CD4-positive, alpha-beta T cell (primary cell): ENCODE results near the gene MYO1B. TPM values are rescaled to one million over a fixed set of nuclear protein-coding genes. Genes with fewer than 3 reads are reported as not detected.

ENCODE experiments used
- ATAC-seq: fragments of 200-7000 bp; cut with Tn5 transposase; one replicate; pipeline ENCODE4 v1.10.0; 2022; ENCODE audit warnings: mild to moderate bottlenecking; ENCODE audit not compliant: poor library complexity
- CTCF ChIA-PET: fragments of 350-600 bp; sonication (Branson Sonifier 250); formaldehyde crosslinking; loops from one replicate; lab custom pipeline; 2021; ENCODE audit warnings: antibody characterized with exemption, inconsistent platforms; lab: Charles Lee
- POLR2A ChIA-PET: fragments of 350-600 bp; sonication (Branson Sonifier 250); formaldehyde crosslinking; loops from one replicate; lab custom pipeline; 2021; ENCODE audit warnings: antibody characterized with exemption, inconsistent platforms; lab: Charles Lee
- DNase-seq, 14 experiments: peaks; one replicate each; pipeline ENCODE4 v3.0.0-alpha.2; 2013 to 2020; ENCODE audit warnings: mixed read lengths in 2 of 14
- H3K27ac ChIP-seq, 2 donors: one replicate each; pipeline versions ENCODE4 v1.5.1 to v1.7.0; 2013; ENCODE audit warnings: low read length in 2 of 2, low read depth in 1 of 2, mild to moderate bottlenecking in 1 of 2
- H3K27me3 ChIP-seq, 2 experiments: 1 replicate in 1 of 2; 2 replicates in 1 of 2; pipeline versions ENCODE4 v1.6.1 to v1.7.0; 2013; ENCODE audit warnings: low read length in 2 of 2, control low read depth in 1 of 2, mild to moderate bottlenecking in 1 of 2, moderate library complexity in 1 of 2; ENCODE audit not compliant: insufficient read depth in 2 of 2, control insufficient read depth in 1 of 2
- H3K36me3 ChIP-seq: one replicate; pipeline ENCODE4 v1.6.1; 2013; ENCODE audit warnings: low read length, control low read depth; ENCODE audit not compliant: insufficient read depth
- H3K4me1 ChIP-seq: one replicate; pipeline ENCODE4 v1.6.1; 2013; ENCODE audit warnings: low read length, control low read depth; ENCODE audit not compliant: insufficient read depth
- H3K4me3 ChIP-seq: one replicate; pipeline ENCODE4 v1.5.1; 2013; ENCODE audit warnings: mild to moderate bottlenecking, low read length, moderate library complexity
- H3K9me3 ChIP-seq, 2 experiments: 1 replicate in 1 of 2; 2 replicates in 1 of 2; pipeline versions ENCODE4 v1.6.1 to v1.7.0; 2013; ENCODE audit warnings: low read length in 2 of 2, mild to moderate bottlenecking in 2 of 2, control low read depth in 1 of 2, moderate library complexity in 1 of 2; ENCODE audit not compliant: control insufficient read depth in 1 of 2, insufficient read depth in 1 of 2
- H3K27ac Mint-ChIP-seq: one replicate; pipeline ENCODE4 v1.8.0; 2020; ENCODE audit warnings: mixed read lengths
- H3K27me3 Mint-ChIP-seq: one replicate; pipeline ENCODE4 v1.8.0; 2021; ENCODE audit warnings: mixed read lengths
- H3K36me3 Mint-ChIP-seq: one replicate; pipeline ENCODE4 v1.8.0; 2021; ENCODE audit warnings: low read depth, mixed read lengths
- H3K4me1 Mint-ChIP-seq: one replicate; pipeline ENCODE4 v1.8.0; 2021; ENCODE audit warnings: low read depth, mixed read lengths
- H3K4me3 Mint-ChIP-seq: one replicate; pipeline ENCODE4 v1.8.0; 2020; ENCODE audit warnings: mild to moderate bottlenecking, mixed read lengths
- H3K9me3 Mint-ChIP-seq: one replicate; pipeline ENCODE4 v1.8.0; 2020; ENCODE audit warnings: mixed read lengths
- intact Hi-C, 2 experiments: fragments of 100-400 bp; cut with DNase I in 1 of 2; cut with micrococcal nuclease in 1 of 2; formaldehyde crosslinking; loops; one replicate each; pipeline versions ENCODE4 v1.15.1 to v1.9.0; 2023 to 2025; cut with DNase I, micrococcal nuclease
- total RNA-seq, 174 experiments: library from RNA in 2 of 174; stranded (reverse) in 2 of 174; gene quantifications; one replicate each; pipeline ENCODE4 v1.2.3 and lab custom pipeline; 2021 to 2026
- TF ChIP-seq, protein P1 (sequence below): fragments of 200-600 bp; IDR thresholded peaks from one replicate; pipeline ENCODE4 v1.8.0; 2022; ENCODE audit warnings: antibody characterized with exemption, mild to moderate bottlenecking

MYO1B gene
- total RNA-seq, 2 experiments from 2014 or later, result 0.98 to 1.3 TPM

DNA sequence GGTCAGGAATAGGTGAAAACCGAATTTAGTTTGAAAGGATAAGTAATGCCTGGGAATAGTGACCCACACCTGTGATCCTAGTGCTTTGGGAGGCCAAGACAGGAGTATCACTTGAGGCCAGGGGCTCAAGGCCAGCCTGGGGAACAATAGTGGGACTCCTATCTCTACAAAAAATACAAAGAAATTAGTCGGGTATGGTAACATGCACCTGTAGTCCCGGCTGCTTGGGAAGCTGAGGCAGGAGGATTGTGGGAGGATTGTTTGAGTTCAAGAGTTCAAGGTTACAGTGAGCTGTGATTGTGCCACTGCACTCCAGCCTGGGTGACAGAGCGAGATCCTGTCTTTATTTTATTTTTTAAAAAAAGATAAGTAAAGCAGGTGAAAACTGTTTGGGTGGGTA is 3.8 kb upstream of the MYO1B start:
- no peak overlapping the region for H3K4me3 Mint-ChIP-seq
- H3K4me1 ChIP-seq, result peaks cover 12% of the 10 kb centered on the region
- no peak overlapping the region for H3K4me3 ChIP-seq

DNA sequence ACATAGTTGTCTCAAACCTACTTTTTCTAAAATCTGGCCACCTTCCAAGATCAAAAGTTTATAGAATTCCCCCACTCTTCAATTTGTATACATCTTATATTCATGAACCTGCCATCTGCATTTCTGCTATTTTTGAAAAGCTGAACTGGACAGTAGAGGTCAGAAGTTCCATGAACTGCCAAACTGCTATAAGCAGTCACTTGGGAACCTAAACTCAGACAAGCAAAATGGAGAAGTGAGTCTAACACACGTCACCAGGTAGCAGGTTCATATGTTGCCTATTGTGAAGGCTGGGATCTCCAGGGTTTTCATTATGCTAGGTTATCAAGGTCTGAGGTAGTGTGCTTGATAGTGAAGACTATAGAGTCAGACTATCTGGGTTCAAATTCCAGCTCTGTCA is 2.0 kb upstream of the MYO1B start:
- Mint-ChIP-seq H3K36me3 (no peaks in the 10 kb centered on the region), H3K4me3 (no peak overlapping the region), H3K4me1 (peaks cover 12% of the 10 kb centered on the region), H3K9me3 (peaks cover 4% of the 10 kb centered on the region), H3K27ac (no peak overlapping the region), H3K27me3 (peaks cover 45% of the 10 kb centered on the region)
- CTCF ChIA-PET, result no interaction called here
- H3K27ac ChIP-seq, result no peak overlapping the region
- TF ChIP-seq, protein P1, sequence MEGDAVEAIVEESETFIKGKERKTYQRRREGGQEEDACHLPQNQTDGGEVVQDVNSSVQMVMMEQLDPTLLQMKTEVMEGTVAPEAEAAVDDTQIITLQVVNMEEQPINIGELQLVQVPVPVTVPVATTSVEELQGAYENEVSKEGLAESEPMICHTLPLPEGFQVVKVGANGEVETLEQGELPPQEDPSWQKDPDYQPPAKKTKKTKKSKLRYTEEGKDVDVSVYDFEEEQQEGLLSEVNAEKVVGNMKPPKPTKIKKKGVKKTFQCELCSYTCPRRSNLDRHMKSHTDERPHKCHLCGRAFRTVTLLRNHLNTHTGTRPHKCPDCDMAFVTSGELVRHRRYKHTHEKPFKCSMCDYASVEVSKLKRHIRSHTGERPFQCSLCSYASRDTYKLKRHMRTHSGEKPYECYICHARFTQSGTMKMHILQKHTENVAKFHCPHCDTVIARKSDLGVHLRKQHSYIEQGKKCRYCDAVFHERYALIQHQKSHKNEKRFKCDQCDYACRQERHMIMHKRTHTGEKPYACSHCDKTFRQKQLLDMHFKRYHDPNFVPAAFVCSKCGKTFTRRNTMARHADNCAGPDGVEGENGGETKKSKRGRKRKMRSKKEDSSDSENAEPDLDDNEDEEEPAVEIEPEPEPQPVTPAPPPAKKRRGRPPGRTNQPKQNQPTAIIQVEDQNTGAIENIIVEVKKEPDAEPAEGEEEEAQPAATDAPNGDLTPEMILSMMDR, result no peak
- DNase-seq (no peak), ATAC-seq (no peak)
- H3K4me3 ChIP-seq, result no peak overlapping the region
- H3K4me1 ChIP-seq, result peaks cover 12% of the 10 kb centered on the region
- intact Hi-C loops, result no loop called here
- H3K27me3 ChIP-seq, result peaks cover 0 to 13% of the 10 kb centered on the region in 2 experiments
- no peaks in the 10 kb centered on the region for H3K36me3 ChIP-seq
- POLR2A ChIA-PET, result no interaction called here
- peaks cover 0 to 3% of the 10 kb centered on the region in 2 experiments for H3K9me3 ChIP-seq

More for the DNA sequence above, 3.8 kb upstream of the MYO1B start:
- Mint-ChIP-seq H3K4me1 (peaks cover 11% of the 10 kb centered on the region), H3K27me3 (peaks cover 28% of the 10 kb centered on the region), H3K36me3 (no peaks in the 10 kb centered on the region), H3K27ac (no peak overlapping the region), H3K9me3 (peaks cover 4% of the 10 kb centered on the region)
- ATAC-seq (no peak), DNase-seq (no peak)
- ChIA-PET POLR2A (no interaction called here), CTCF (no interaction called here)
- Histone ChIP-seq H3K27me3 (peaks cover 0 to 4% of the 10 kb centered on the region in 2 experiments), H3K9me3 (peaks cover 0 to 3% of the 10 kb centered on the region in 2 experiments), H3K36me3 (no peaks in the 10 kb centered on the region), H3K27ac (no peak overlapping the region)
- TF ChIP-seq, protein P1, result no peak
- intact Hi-C loops, result no loop called here

- no peak overlapping the region for H3K4me3 ChIP-seq
- TF ChIP-seq, protein P1, result no peak
- POLR2A ChIA-PET, result no interaction called here
- peaks cover 0 to 13% of the 10 kb centered on the region in 2 experiments for H3K27me3 ChIP-seq
- no peaks in the 10 kb centered on the region for H3K36me3 Mint-ChIP-seq
- peaks cover 12% of the 10 kb centered on the region for H3K4me1 ChIP-seq
- no peaks in the 10 kb centered on the region for H3K36me3 ChIP-seq
- ATAC-seq (no peak), DNase-seq (no peak)
- H3K27me3 Mint-ChIP-seq, result peaks cover 47% of the 10 kb centered on the region
- peaks cover 4% of the 10 kb centered on the region for H3K9me3 Mint-ChIP-seq
- H3K27ac Mint-ChIP-seq, result no peak overlapping the region
- H3K4me3 Mint-ChIP-seq, result peak overlapping the region; percentile 82
- CTCF ChIA-PET, result no interaction called here
- H3K4me1 Mint-ChIP-seq, result peaks cover 12% of the 10 kb centered on the region
- H3K9me3 ChIP-seq, result peaks cover 0 to 3% of the 10 kb centered on the region in 2 experiments
- no peak overlapping the region for H3K27ac ChIP-seq
- intact Hi-C loops, result no loop called here
Observed at GRCh38 chr2:191244350-191244749, 854 bp upstream of the MYO1B start.
